ENCODE data around the gene ACSF2.
"Not testable (repeated sequence)": the region's sequence is repeated elsewhere in the genome, so short reads cannot be mapped to it uniquely, and the experiment has no call there.

Gene ACSF2

GRCh38 chr17:50472286-50472685 lies 46.3 kb downstream of the ACSF2 start:
- Histone ChIP-seq H3K36me3 (ENCODE audit: control insufficient read depth in 2 of 2, insufficient read depth in 2 of 2, low read length in 2 of 2) (no peaks in the 10 kb centered on the region), H3K27me3 (ENCODE audit: control insufficient read depth in 1 of 2, insufficient read depth in 2 of 2, low read length in 2 of 2) (peaks cover 22 to 30% of the 10 kb centered on the region in 2 donors), H3K27ac (ENCODE audit: low read length) (no peak overlapping the region), H3K9me3 (ENCODE audit: control insufficient read depth in 2 of 2, low read length in 2 of 2) (no peaks in the 10 kb centered on the region), H3K4me3 (ENCODE audit: low read length in 2 of 2) (no peak overlapping the region), H3K9ac (ENCODE audit: low read length in 2 of 2) (no peak overlapping the region), H3K4me1 (ENCODE audit: control insufficient read depth, insufficient read depth, low read length) (peaks cover 14% of the 10 kb centered on the region)

- not testable (repeated sequence) for H3K9me3 ChIP-seq (ENCODE audit: control insufficient read depth in 2 of 2, low read length in 2 of 2); H3K4me3 ChIP-seq (ENCODE audit: low read length in 2 of 2); H3K9ac ChIP-seq (ENCODE audit: low read length in 2 of 2); H3K27ac ChIP-seq (ENCODE audit: low read length); H3K36me3 ChIP-seq (ENCODE audit: control insufficient read depth in 2 of 2, insufficient read depth in 2 of 2, low read length in 2 of 2)
- Histone ChIP-seq H3K4me1 (ENCODE audit: control insufficient read depth, insufficient read depth, low read length) (peaks cover 14% of the 10 kb centered on the region), H3K27me3 (ENCODE audit: control insufficient read depth in 1 of 2, insufficient read depth in 2 of 2, low read length in 2 of 2) (peaks cover 18 to 27% of the 10 kb centered on the region in 2 donors)
These were observed 46.7 kb downstream of the ACSF2 start for GRCh38 chr17:50472761-50473161.

GRCh38 chr17:50473901-50474300 lies 47.9 kb downstream of the ACSF2 start:
- Histone ChIP-seq H3K9me3 (ENCODE audit: control insufficient read depth in 2 of 2, low read length in 2 of 2) (no peaks in the 10 kb centered on the region), H3K36me3 (ENCODE audit: control insufficient read depth in 2 of 2, insufficient read depth in 2 of 2, low read length in 2 of 2) (no peaks in the 10 kb centered on the region), H3K27ac (ENCODE audit: low read length) (no peak overlapping the region), H3K27me3 (ENCODE audit: control insufficient read depth in 1 of 2, insufficient read depth in 2 of 2, low read length in 2 of 2) (peaks cover 10 to 15% of the 10 kb centered on the region in 2 donors), H3K4me3 (ENCODE audit: low read length in 2 of 2) (no peak overlapping the region), H3K4me1 (ENCODE audit: control insufficient read depth, insufficient read depth, low read length) (peaks cover 11% of the 10 kb centered on the region), H3K9ac (ENCODE audit: low read length in 2 of 2) (no peak overlapping the region)

- H3K27me3 ChIP-seq (ENCODE audit: control insufficient read depth in 1 of 2, insufficient read depth in 2 of 2, low read length in 2 of 2), result peaks cover 5 to 9% of the 10 kb centered on the region in 2 donors
- no peak overlapping the region for H3K9ac ChIP-seq (ENCODE audit: low read length in 2 of 2)
- no peak overlapping the region for H3K27ac ChIP-seq (ENCODE audit: low read length)
- no peaks in the 10 kb centered on the region for H3K36me3 ChIP-seq (ENCODE audit: control insufficient read depth in 2 of 2, insufficient read depth in 2 of 2, low read length in 2 of 2)
- H3K4me1 ChIP-seq (ENCODE audit: control insufficient read depth, insufficient read depth, low read length), result peaks cover 7% of the 10 kb centered on the region
- H3K9me3 ChIP-seq (ENCODE audit: control insufficient read depth in 2 of 2, low read length in 2 of 2), result no peaks in the 10 kb centered on the region
- H3K4me3 ChIP-seq (ENCODE audit: low read length in 2 of 2), result no peak overlapping the region
These were observed 48.5 kb downstream of the ACSF2 start for GRCh38 chr17:50474523-50474922.

GRCh38 chr17:50475362-50475761 lies 49.3 kb downstream of the ACSF2 start:
- peaks cover 4 to 5% of the 10 kb centered on the region in 2 donors for H3K27me3 ChIP-seq (ENCODE audit: control insufficient read depth in 1 of 2, insufficient read depth in 2 of 2, low read length in 2 of 2)
- no peak overlapping the region for H3K27ac ChIP-seq (ENCODE audit: low read length)
- no peak overlapping the region for H3K4me3 ChIP-seq (ENCODE audit: low read length in 2 of 2)
- H3K4me1 ChIP-seq (ENCODE audit: control insufficient read depth, insufficient read depth, low read length), result peaks cover 15% of the 10 kb centered on the region
- H3K36me3 ChIP-seq (ENCODE audit: control insufficient read depth in 2 of 2, insufficient read depth in 2 of 2, low read length in 2 of 2), result peaks cover 0 to 3% of the 10 kb centered on the region in 2 donors
- no peak overlapping the region for H3K9ac ChIP-seq (ENCODE audit: low read length in 2 of 2)
- H3K9me3 ChIP-seq (ENCODE audit: control insufficient read depth in 2 of 2, low read length in 2 of 2), result no peaks in the 10 kb centered on the region

GRCh38 chr17:50475775-50476544 lies 49.9 kb downstream of the ACSF2 start:
- not testable (repeated sequence) for H3K4me3 ChIP-seq (ENCODE audit: low read length in 2 of 2); H3K9me3 ChIP-seq (ENCODE audit: control insufficient read depth in 2 of 2, low read length in 2 of 2); H3K27me3 ChIP-seq (ENCODE audit: control insufficient read depth in 1 of 2, insufficient read depth in 2 of 2, low read length in 2 of 2); H3K27ac ChIP-seq (ENCODE audit: low read length); H3K36me3 ChIP-seq (ENCODE audit: control insufficient read depth in 2 of 2, insufficient read depth in 2 of 2, low read length in 2 of 2); H3K9ac ChIP-seq (ENCODE audit: low read length in 2 of 2)
- peaks cover 15% of the 10 kb centered on the region for H3K4me1 ChIP-seq (ENCODE audit: control insufficient read depth, insufficient read depth, low read length)

- Histone ChIP-seq H3K4me3 (ENCODE audit: low read length in 2 of 2) (no peak overlapping the region), H3K27me3 (ENCODE audit: control insufficient read depth in 1 of 2, insufficient read depth in 2 of 2, low read length in 2 of 2) (peaks cover 4 to 5% of the 10 kb centered on the region in 2 donors), H3K9ac (ENCODE audit: low read length in 2 of 2) (no peak overlapping the region), H3K4me1 (ENCODE audit: control insufficient read depth, insufficient read depth, low read length) (peaks cover 15% of the 10 kb centered on the region), H3K9me3 (ENCODE audit: control insufficient read depth in 2 of 2, low read length in 2 of 2) (no peaks in the 10 kb centered on the region), H3K27ac (ENCODE audit: low read length) (no peak overlapping the region), H3K36me3 (ENCODE audit: control insufficient read depth in 2 of 2, insufficient read depth in 2 of 2, low read length in 2 of 2) (peaks cover 0 to 4% of the 10 kb centered on the region in 2 donors)
These were observed 50.7 kb downstream of the ACSF2 start for GRCh38 chr17:50476545-50477315.

- Histone ChIP-seq H3K27ac (ENCODE audit: low read length) (peak overlapping the region; percentile 76), H3K4me1 (ENCODE audit: control insufficient read depth, insufficient read depth, low read length) (peaks cover 25% of the 10 kb centered on the region)
These were observed 52.0 kb downstream of the ACSF2 start for GRCh38 chr17:50477976-50478375.

GRCh38 chr17:50478391-50479381 lies 52.7 kb downstream of the ACSF2 start, which contains the start of gene RSAD1:
RSAD1 (plus strand) TSS chr17:50478860; CDS start chr17:50478885, 25 bp downstream.
- Histone ChIP-seq H3K36me3 (ENCODE audit: control insufficient read depth in 2 of 2, insufficient read depth in 2 of 2, low read length in 2 of 2) (peaks cover 4 to 15% of the 10 kb centered on the region in 2 donors), H3K27ac (ENCODE audit: low read length) (peak within 1 kb of the TSS; percentile 76), H3K9me3 (ENCODE audit: control insufficient read depth in 2 of 2, low read length in 2 of 2) (no peaks in the 10 kb centered on the region), H3K4me3 (ENCODE audit: low read length in 2 of 2) (peak within 1 kb of the TSS; percentile 87 to 98), H3K4me1 (ENCODE audit: control insufficient read depth, insufficient read depth, low read length) (peaks cover 30% of the 10 kb centered on the region), H3K27me3 (ENCODE audit: control insufficient read depth in 1 of 2, insufficient read depth in 2 of 2, low read length in 2 of 2) (peaks cover 4 to 5% of the 10 kb centered on the region in 2 donors), H3K9ac (ENCODE audit: low read length in 2 of 2) (peak within 1 kb of the TSS; percentile 85 to 93)

More at GRCh38 chr17:50477976-50478375, 52.0 kb downstream of the ACSF2 start:
- peak overlapping the region in 1 of 2 donors; percentile 87 for H3K4me3 ChIP-seq (ENCODE audit: low read length in 2 of 2)
- H3K27me3 ChIP-seq (ENCODE audit: control insufficient read depth in 1 of 2, insufficient read depth in 2 of 2, low read length in 2 of 2), result peaks cover 4 to 5% of the 10 kb centered on the region in 2 donors
- no peaks in the 10 kb centered on the region for H3K9me3 ChIP-seq (ENCODE audit: control insufficient read depth in 2 of 2, low read length in 2 of 2)
- H3K9ac ChIP-seq (ENCODE audit: low read length in 2 of 2), result peak overlapping the region; percentile 85 to 93
- H3K36me3 ChIP-seq (ENCODE audit: control insufficient read depth in 2 of 2, insufficient read depth in 2 of 2, low read length in 2 of 2), result peaks cover 0 to 10% of the 10 kb centered on the region in 2 donors
